Hepatic stellate cell (primary cell): Measurements from ENCODE around the gene NR5A2.
A peak's percentile ranks its signal among the peaks of the same experiment; 100 is the strongest.

ENCODE experiments used
- DNase-seq: peaks from one replicate; pipeline ENCODE4 v3.0.0; 2011; ENCODE audit warnings: low spot score

NR5A2 gene

GRCh38 chr1:200073286-200073637 is 45.8 kb downstream of the NR5A2 start:
- DNase-seq, result no peak

GRCh38 chr1:200075522-200075921 is 48.0 kb downstream of the NR5A2 start:
- no peak for DNase-seq

GRCh38 chr1:200075938-200076546 is 48.5 kb downstream of the NR5A2 start:
- DNase-seq, result peak; percentile 8

GRCh38 chr1:200079232-200079940 is 51.9 kb downstream of the NR5A2 start:
- DNase-seq, result no peak

GRCh38 chr1:200081151-200081968 is 53.9 kb downstream of the NR5A2 start:
- no peak for DNase-seq

- DNase-seq, result no peak
These were observed 54.4 kb downstream of the NR5A2 start for GRCh38 chr1:200081969-200082245.

- DNase-seq, result no peak
These were observed 54.8 kb downstream of the NR5A2 start for GRCh38 chr1:200082329-200082728.

- no peak for DNase-seq
These were observed 63.0 kb downstream of the NR5A2 start for GRCh38 chr1:200090252-200091159.

- no peak for DNase-seq
These were observed 67.6 kb downstream of the NR5A2 start for GRCh38 chr1:200095057-200095577.

GRCh38 chr1:200096774-200097173 is 69.3 kb downstream of the NR5A2 start:
- DNase-seq, result no peak

- DNase-seq, result no peak
These were observed 71.5 kb downstream of the NR5A2 start for GRCh38 chr1:200099040-200099439.

GRCh38 chr1:200103966-200104583 is 76.6 kb downstream of the NR5A2 start:
- DNase-seq, result no peak

GRCh38 chr1:200107004-200107470 is 79.5 kb downstream of the NR5A2 start:
- DNase-seq, result no peak

GRCh38 chr1:200108659-200109058 is 81.1 kb downstream of the NR5A2 start:
- DNase-seq, result no peak

GRCh38 chr1:200112290-200112689 is 84.8 kb downstream of the NR5A2 start:
- no peak for DNase-seq

GRCh38 chr1:200115532-200115931 is 88.0 kb downstream of the NR5A2 start:
- no peak for DNase-seq

GRCh38 chr1:200116324-200116723 is 88.8 kb downstream of the NR5A2 start:
- DNase-seq, result no peak

- no peak for DNase-seq
These were observed 91.4 kb downstream of the NR5A2 start for GRCh38 chr1:200118779-200119505.

GRCh38 chr1:200121421-200121820 is 93.9 kb downstream of the NR5A2 start:
- DNase-seq, result no peak

- DNase-seq, result no peak
These were observed 96.8 kb downstream of the NR5A2 start for GRCh38 chr1:200124309-200124708.

GRCh38 chr1:200128081-200128480 is 100.6 kb downstream of the NR5A2 start:
- no peak for DNase-seq
